Testis (tissue), 3 donors: ENCODE measurements around the gene SLC5A3. TPM values are rescaled to one million over a fixed set of nuclear protein-coding genes. Genes with fewer than 3 reads are reported as not detected.

Source experiments
- DNase-seq: peaks from one replicate; pipeline ENCODE4 v3.0.0-alpha.2; 2019
- H3K27ac ChIP-seq, 2 donors: fragments of 200-600 bp; sonication (generic); one replicate each; pipeline ENCODE4 v1.5.1; 2019
- H3K27me3 ChIP-seq: fragments of 200-600 bp; sonication (generic); one replicate; pipeline ENCODE4 v1.5.1; 2019
- H3K36me3 ChIP-seq: fragments of 200-600 bp; sonication (generic); one replicate; pipeline ENCODE4 v1.5.1; 2017; ENCODE audit warnings: low read depth; ENCODE audit errors: missing control alignments
- H3K4me1 ChIP-seq: fragments of 200-600 bp; sonication (generic); one replicate; pipeline ENCODE4 v1.5.1; 2019
- H3K4me3 ChIP-seq, 2 donors: fragments of 200-600 bp; sonication (generic); one replicate each; pipeline ENCODE4 v1.5.1; 2017 to 2019
- H3K9me3 ChIP-seq: fragments of 200-600 bp; sonication (generic); one replicate; pipeline ENCODE4 v1.5.1; 2017
- POLR2A ChIP-seq: fragments of 450-650 bp; IDR thresholded peaks from one replicate; pipeline ENCODE4 v1.6.1; 2017; ENCODE audit warnings: antibody characterized with exemption, mild to moderate bottlenecking, moderate library complexity
- WGBS, 2 donors: methylation state at CpG; one replicate each; pipeline ENCODE4 v1.1.5; 2018; 5-methylcytosine and 5-hydroxymethylcytosine counted together
- intact Hi-C: fragments of 100-400 bp; cut with DNase I; formaldehyde crosslinking; loops from one replicate; pipeline ENCODE4 v1.15.1; 2023; ENCODE audit warnings: low total_unique reads
- polyA plus RNA-seq: library from polyadenylated mRNA; stranded (reverse); fragments of 350-450 nt; fragmentation: Illumina TruSeq; extraction: RNeasy Lipid Tissue Mini Kit (QIAGEN cat#74804); gene quantifications from one replicate; pipeline ENCODE4 v1.2.3, GENCODE V29; 2014; ENCODE audit warnings: low read depth, low replicate concordance; ENCODE audit not compliant: insufficient read depth
- total RNA-seq, 2 donors: library from RNA; depleted of rRNA; stranded (reverse); fragments of >200 nt; gene quantifications; one replicate each; pipeline ENCODE4 v1.2.3, GENCODE V29; 2016
- TF ChIP-seq, protein P1 (sequence below), 3 experiments: fragments of 450-650 bp in 2 of 3; fragments of 200-600 bp in 1 of 3; sonication (generic) in 1 of 3; IDR thresholded peaks; one replicate each; pipeline ENCODE4 v1.5.1; 2016 to 2019; ENCODE audit warnings: antibody characterized with exemption in 3 of 3, mild to moderate bottlenecking in 2 of 3, moderate library complexity in 1 of 3

SLC5A3 gene
- total and polyA plus RNA-seq, 3 donors from 2014 or later = 16.3 to 61.9 (median 59.5) TPM

DNA sequence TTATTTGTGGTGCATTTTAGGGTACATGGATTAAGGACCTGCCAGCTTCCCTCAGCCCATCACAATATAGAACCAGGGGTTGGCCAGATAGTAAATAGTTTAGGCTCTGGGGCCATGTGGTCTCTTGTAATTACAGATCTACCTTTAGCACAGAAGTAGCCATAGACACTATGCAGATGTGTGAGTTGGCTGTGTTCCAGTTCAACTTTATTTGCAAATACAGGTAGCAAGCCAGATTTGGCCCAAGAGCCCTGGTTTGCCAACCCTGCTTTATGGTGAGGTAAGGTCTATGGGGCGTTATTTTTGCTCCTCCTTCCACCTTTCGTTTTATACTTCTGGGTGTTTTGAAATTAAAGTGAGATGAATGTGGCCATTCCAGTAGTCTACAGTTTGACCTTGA lies 48.7 kb downstream of the SLC5A3 start:
- H3K27ac ChIP-seq = no peak overlapping the region
- no peaks in the 10 kb centered on the region for H3K27me3 ChIP-seq
- WGBS, 2 donors = 59 to 67% methylated on average over 2 of the region's 2 CpGs
- H3K4me1 ChIP-seq = peaks cover 11% of the 10 kb centered on the region
- no peak for TF ChIP-seq POLR2A
- TF ChIP-seq, protein P1, sequence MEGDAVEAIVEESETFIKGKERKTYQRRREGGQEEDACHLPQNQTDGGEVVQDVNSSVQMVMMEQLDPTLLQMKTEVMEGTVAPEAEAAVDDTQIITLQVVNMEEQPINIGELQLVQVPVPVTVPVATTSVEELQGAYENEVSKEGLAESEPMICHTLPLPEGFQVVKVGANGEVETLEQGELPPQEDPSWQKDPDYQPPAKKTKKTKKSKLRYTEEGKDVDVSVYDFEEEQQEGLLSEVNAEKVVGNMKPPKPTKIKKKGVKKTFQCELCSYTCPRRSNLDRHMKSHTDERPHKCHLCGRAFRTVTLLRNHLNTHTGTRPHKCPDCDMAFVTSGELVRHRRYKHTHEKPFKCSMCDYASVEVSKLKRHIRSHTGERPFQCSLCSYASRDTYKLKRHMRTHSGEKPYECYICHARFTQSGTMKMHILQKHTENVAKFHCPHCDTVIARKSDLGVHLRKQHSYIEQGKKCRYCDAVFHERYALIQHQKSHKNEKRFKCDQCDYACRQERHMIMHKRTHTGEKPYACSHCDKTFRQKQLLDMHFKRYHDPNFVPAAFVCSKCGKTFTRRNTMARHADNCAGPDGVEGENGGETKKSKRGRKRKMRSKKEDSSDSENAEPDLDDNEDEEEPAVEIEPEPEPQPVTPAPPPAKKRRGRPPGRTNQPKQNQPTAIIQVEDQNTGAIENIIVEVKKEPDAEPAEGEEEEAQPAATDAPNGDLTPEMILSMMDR (IDR thresholded peaks at IDR 0.05) = no peak
- H3K9me3 ChIP-seq = no peaks in the 10 kb centered on the region
- no peak for DNase-seq
- no peaks in the 10 kb centered on the region for H3K36me3 ChIP-seq
- H3K4me3 ChIP-seq = no peak overlapping the region
- intact Hi-C loops = no loop called here

Other genes with a start within 250 kb of the SLC5A3 start
- 100 to 1,000 TPM; 127 to 136 TPM for gene ATP5PO, start 157.8 kb upstream of the SLC5A3 start, total RNA-seq
- 279 TPM for gene ATP5PO, start 157.8 kb upstream of the SLC5A3 start, polyA plus RNA-seq
- gene MRPS6, start within 50 bp of the SLC5A3 start, total RNA-seq = 100 to 1,000 TPM in 1 of 2 donors, 10 to 100 TPM in 1; 88.8 to 102 TPM
- gene MRPS6, start within 50 bp of the SLC5A3 start, polyA plus RNA-seq = 107 TPM